Measurements from ENCODE around the gene SPACDR. TPM values are rescaled to one million over a fixed set of nuclear protein-coding genes. Genes with fewer than 3 reads are reported as not detected.

Gene SPACDR
- total RNA-seq, 1 experiment from 2014 or later, result 1.5 TPM

- BruUV-seq (replicated peaks), result no TSS peak
- H3K9me3 ChIP-seq (ENCODE audit: control insufficient read depth, insufficient read depth, low read depth, low read length), result no peaks in the 10 kb centered on the region
- peaks cover 26% of the 10 kb centered on the region for H3K4me1 ChIP-seq (ENCODE audit: control insufficient read depth, insufficient read depth, low read length)
- CTCF ChIA-PET, result interaction anchor here (0.9 kb wide), 1 partner anchor 15 kb away, joined by 3 read pairs; no protein-coding TSS in a partner anchor
- H3K4me3 ChIP-seq (ENCODE audit: low read depth in 2 of 2, low read length in 2 of 2), result peak overlapping the region; percentile 51 to 56
- TF ChIP-seq REST (IDR thresholded peaks at IDR 0.05; ENCODE audit: insufficient read depth in 1 of 2, low read depth in 2 of 2, low read length in 1 of 2) (no peak), POLR2AphosphoS5 (IDR thresholded peaks at IDR 0.05; ENCODE audit: low read depth, low read length) (no peak), TCF7L2 (IDR thresholded peaks at IDR 0.05; ENCODE audit: low read depth, low read length) (no peak), CTCF (IDR thresholded peaks at IDR 0.05) (no peak), SIN3A (IDR thresholded peaks at IDR 0.05; ENCODE audit: borderline replicate concordance, insufficient read depth, low read depth, low read length) (no peak)
- POLR2A ChIA-PET, result no interaction called here
- H3K36me3 ChIP-seq (ENCODE audit: control insufficient read depth, insufficient read depth, low read length), result no peaks in the 10 kb centered on the region
- intact Hi-C loops (cut with micrococcal nuclease; ENCODE audit: unreplicated experiment), result no loop called here
- in situ Hi-C loops (cut with HindIII; ENCODE audit: low pct_unique_long_range_greater_than_20kb, low sequenced_read_pairs), result no loop called here
- H3K27me3 ChIP-seq (ENCODE audit: control insufficient read depth, insufficient read depth, low read length), result no peaks in the 10 kb centered on the region
- peak overlapping the region; percentile 26; the same call in 1 of the 2 replicates for H3K27ac ChIP-seq (ENCODE audit: low read length)
- ATAC-seq, result no peak
- DNase-seq (ENCODE audit: low read depth, low spot score), result no peak
Measured at GRCh38 chr7:100484673-100485045, 20.6 kb upstream of the SPACDR start.

- no peak for TF ChIP-seq CTCF (IDR thresholded peaks at IDR 0.05)
- TF ChIP-seq POLR2AphosphoS5 (IDR thresholded peaks at IDR 0.05; ENCODE audit: low read depth, low read length), result no peak
- no peak for TF ChIP-seq TCF7L2 (IDR thresholded peaks at IDR 0.05; ENCODE audit: low read depth, low read length)
- no peak for TF ChIP-seq REST (IDR thresholded peaks at IDR 0.05; ENCODE audit: insufficient read depth in 1 of 2, low read depth in 2 of 2, low read length in 1 of 2)
- TF ChIP-seq SIN3A (IDR thresholded peaks at IDR 0.05; ENCODE audit: borderline replicate concordance, insufficient read depth, low read depth, low read length), result no peak
- ATAC-seq, result peak; percentile 80
- no peaks in the 10 kb centered on the region for H3K36me3 ChIP-seq (ENCODE audit: control insufficient read depth, insufficient read depth, low read length)
- DNase-seq (ENCODE audit: low read depth, low spot score), result no peak
- in situ Hi-C loops (cut with HindIII; ENCODE audit: low pct_unique_long_range_greater_than_20kb, low sequenced_read_pairs) (no loop called here), intact Hi-C loops (cut with micrococcal nuclease; ENCODE audit: unreplicated experiment) (loop anchor here (1.0 kb wide), 1 partner anchor 75 kb away; no protein-coding TSS in a partner anchor)
- POLR2A ChIA-PET, result interaction anchor here (0.6 to 0.7 kb wide), 2 partner anchors 15 to 170 kb away, joined by 3 to 5 read pairs; no protein-coding TSS in a partner anchor
- H3K27me3 ChIP-seq (ENCODE audit: control insufficient read depth, insufficient read depth, low read length), result no peaks in the 10 kb centered on the region
- peak within 1 kb of the TSS; percentile 79 for H3K27ac ChIP-seq (ENCODE audit: low read length)
- H3K9me3 ChIP-seq (ENCODE audit: control insufficient read depth, insufficient read depth, low read depth, low read length), result no peaks in the 10 kb centered on the region
- H3K4me3 ChIP-seq (ENCODE audit: low read depth in 2 of 2, low read length in 2 of 2), result peak within 1 kb of the TSS; percentile 56 to 67
- CTCF ChIA-PET, result no interaction called here
- BruUV-seq (replicated peaks), result no TSS peak
- H3K4me1 ChIP-seq (ENCODE audit: control insufficient read depth, insufficient read depth, low read length), result peaks cover 29% of the 10 kb centered on the region
Measured at GRCh38 chr7:100483722-100484672, 19.9 kb upstream of the SPACDR start, which contains the start of gene NYAP1. Gene NYAP1 (plus strand): TSS chr7:100483927. CDS start chr7:100485312, 1,385 bp downstream.

Measured in Panc1 (cell line).